Germinal center (tissue), 1 donor: ENCODE data around the gene GTF2F2.

Experiments used
- DNase-seq: peaks from one replicate; pipeline ENCODE4 v3.0.0; 2012; ENCODE audit warnings: mixed read lengths, low spot score

Gene GTF2F2

GRCh38 chr13:45122941-45123340, 2.6 kb downstream of the GTF2F2 start:
- no peak for DNase-seq

DNA sequence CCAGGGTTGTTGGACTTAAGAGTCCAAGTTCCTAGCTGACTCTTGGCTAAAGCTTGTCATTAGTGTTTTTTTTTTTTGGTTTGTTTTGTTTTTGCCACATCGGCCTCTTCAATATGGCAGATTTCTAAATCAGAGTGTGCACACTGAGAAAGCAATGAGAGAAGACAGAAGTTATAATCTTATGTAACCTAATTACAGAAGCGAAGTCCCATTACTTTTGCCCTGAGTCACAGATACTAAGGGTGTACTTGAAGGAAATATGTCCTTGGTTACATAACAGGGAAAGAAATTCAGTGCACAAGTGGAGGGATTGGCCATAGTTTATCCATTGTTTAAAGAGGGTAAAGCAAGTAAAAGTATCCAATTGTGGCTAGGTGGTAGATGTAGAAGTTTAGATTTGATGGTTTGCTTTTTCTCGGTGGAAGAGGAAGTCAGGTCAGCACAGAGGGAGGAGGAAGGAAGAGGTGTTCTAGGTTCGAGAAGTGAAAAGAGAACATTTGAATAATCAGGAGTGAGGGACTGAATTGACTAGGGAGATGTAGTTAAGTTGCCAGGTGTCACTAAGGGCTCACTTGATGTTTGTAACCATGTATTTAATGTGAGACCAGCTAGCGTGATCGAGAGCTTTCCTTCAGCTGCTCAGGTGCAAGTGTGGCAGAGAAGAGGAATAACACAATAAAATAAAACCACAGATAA, 12.2 kb downstream of the GTF2F2 start:
- DNase-seq, result peak; percentile 59

GRCh38 chr13:45133396-45134118, 13.2 kb downstream of the GTF2F2 start:
- no peak for DNase-seq

DNA sequence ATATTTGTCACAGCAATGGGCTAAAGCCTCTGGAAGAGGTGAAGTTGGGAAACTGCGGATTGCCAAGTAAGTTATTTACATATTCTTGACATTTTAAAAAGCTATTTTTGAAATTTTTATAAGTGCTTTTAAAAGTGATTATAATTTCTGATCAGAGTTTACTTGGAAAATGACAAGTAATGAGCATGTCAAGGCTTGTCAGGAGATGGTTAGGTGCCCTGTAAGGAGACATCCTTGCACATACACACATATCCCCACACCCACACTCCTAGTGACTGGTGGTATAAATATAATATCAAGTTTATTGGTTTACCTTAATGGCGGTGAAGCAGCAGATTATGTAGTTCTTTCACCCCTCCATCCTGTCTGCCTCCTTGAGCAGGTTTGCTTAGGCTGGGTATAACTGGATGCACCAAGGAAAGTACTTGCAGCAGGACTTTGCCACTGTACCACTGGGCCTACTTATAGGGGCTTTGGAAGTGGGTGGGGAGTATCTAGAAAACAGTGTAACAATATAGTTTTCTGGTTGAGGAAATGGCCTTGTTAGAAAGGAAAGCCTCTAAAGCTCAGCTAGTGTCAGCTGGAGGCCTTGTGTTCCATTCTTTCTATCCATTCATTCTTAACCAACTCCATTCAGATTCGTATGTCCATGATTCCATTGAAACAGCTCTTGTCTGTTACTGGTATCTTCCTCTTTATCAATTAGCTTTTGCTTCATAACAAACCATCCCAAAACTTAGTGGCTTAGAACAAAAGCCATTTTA, 16.6 kb downstream of the GTF2F2 start:
- no peak for DNase-seq

GRCh38 chr13:45137526-45137925, 17.2 kb downstream of the GTF2F2 start:
- no peak for DNase-seq

GRCh38 chr13:45138282-45138681, 18.0 kb downstream of the GTF2F2 start:
- no peak for DNase-seq

DNA sequence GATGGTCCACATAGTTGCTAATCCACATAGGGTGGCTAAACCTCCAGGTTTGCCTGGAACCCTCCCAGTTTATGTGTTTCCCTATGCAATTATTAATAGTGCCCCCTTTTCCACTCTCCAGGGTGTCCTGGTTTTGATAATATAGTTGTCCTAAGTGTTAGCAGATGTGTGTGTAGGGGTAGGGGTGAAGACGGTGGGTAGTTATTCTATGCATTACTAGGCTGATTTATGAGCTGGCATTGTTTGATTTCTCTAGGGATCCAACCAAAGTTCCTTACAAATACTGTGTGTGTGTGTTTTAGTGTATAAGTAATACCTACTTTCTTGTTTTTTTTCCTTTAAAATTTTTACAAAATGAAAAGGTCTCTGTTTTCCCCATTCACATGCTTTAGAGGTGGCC, 21.1 kb downstream of the GTF2F2 start:
- no peak for DNase-seq

DNA sequence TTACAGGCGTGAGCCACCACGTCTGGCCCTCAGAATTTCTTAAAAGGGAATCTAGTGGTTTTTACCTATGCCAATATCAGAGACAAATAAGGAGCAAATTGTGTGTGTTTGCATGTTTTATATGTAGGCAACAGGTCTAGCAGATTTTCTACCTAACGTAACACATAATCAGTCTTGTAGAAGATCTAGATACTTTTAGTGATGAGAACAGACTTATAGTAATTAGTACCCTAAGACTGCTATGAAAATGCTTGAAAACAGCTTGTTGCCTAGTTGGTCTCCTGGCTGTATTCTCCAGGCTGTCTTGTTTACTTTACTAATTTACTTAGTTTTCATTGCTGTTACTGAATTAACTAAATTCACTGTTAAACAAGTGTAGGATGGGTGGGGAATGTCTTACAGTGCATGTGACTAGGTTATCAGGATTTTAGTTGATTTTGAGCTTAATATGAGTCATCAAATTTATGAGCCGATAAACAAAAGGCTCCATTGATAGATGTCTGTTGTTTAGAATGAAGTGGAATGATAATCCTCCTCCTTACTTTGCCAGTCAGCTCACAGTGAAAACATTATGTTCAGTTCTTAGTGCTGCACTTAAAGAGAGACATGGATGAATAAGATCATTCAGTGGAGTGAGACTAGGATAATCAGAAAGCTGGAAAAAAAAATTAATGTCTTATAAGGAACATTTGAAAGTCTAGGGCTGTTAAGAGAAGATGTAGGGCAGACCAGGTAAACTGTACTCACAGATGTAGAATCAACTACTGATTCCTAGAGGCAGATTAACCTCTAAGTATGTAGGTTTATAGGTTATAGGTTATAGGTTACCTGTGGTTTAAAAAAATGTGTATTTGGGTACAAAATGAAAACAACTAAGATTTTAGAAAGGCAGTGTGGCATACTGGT, 22.4 kb downstream of the GTF2F2 start:
- no peak for DNase-seq

- DNase-seq, result no peak
Measured at GRCh38 chr13:45143346-45143751, 23.0 kb downstream of the GTF2F2 start.

GRCh38 chr13:45149964-45150363, 29.7 kb downstream of the GTF2F2 start:
- DNase-seq, result no peak

- DNase-seq, result no peak
Measured at GRCh38 chr13:45156565-45157361, 36.5 kb downstream of the GTF2F2 start.

- no peak for DNase-seq
Measured at GRCh38 chr13:45162194-45162593, 41.9 kb downstream of the GTF2F2 start.

DNA sequence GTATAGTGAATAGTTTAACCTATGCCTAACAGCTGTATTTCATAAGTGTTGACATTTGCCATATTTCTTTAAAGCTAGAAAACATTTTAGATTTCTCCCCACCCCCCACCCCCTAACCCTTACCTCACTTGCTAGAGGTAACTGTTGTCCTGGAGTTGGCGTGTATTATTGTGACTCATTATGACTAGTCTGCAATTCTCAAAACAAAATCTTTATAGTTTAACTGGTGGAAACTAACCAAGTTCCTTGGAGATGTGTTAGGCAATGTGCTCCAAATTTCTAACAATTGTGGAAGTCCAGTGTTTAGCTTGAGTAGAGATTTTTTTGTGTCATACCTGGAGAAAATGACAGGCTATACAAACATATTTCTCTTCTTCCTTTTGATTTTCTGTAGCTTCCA, 42.5 kb downstream of the GTF2F2 start:
- no peak for DNase-seq

- DNase-seq, result no peak
Measured at GRCh38 chr13:45166858-45167257, 46.5 kb downstream of the GTF2F2 start.

DNA sequence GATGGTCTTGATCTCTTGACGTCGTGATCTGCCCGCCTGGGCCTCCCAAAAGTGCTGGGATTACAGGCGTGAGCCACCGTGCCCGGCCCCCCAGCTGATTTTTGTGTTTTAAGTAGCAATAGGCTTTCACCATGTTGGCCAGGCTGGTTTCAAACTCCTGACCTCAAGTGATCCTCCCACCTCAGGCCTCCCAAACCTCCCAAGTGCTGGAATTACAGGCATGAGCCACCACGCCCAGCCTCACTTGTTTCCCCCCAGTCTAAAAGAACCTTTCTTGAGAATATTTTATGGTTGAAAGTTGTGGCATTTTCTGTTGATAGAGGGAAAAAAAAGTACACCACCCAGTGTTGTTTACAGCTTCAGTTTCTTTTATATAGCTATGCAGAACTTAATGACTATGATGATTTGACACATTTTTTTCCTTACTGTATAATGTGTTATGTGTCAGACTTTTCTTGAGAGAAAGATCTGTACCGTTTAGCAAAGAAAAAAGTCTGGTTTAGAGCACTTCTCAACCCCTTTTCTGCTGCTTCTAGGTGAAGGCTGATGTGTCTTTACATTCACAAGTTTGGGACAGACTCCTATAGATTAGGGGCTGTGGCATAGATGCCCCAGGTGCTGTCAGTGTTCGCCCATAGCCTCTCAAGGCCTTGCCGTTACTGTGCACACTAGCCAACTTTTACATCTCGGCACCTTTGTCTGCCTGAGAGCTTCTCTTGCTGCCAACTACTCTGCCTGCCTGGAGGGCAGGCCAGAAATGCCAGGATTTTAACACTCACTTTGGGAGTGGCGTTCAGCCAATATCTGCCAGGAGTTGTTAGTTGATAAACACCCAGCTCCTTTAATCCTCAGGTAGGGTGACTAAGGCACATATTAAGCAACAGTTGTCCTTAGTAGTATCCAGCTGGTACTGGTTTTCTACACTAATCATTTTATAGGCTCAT, 47.6 kb downstream of the GTF2F2 start:
- no peak for DNase-seq

DNA sequence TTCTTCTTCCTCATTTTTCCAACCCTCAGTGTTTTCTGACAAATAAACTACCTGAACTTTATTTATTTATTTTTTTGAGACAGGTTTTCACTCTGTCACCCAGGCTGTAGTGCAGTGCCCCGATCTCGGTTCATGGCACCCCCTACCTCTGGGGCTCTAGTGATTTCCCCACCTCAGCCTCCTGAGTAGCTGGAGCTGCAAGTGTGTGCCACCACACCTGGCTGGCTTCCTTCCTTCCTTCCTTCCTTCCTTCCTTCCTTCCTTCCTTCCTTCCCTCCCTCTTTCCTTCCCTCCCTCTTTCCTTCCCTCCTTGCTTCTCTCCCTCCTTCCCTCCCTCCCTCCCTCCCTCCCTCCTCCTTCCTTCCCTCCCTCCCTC, 48.2 kb downstream of the GTF2F2 start:
- DNase-seq, result no peak

DNA sequence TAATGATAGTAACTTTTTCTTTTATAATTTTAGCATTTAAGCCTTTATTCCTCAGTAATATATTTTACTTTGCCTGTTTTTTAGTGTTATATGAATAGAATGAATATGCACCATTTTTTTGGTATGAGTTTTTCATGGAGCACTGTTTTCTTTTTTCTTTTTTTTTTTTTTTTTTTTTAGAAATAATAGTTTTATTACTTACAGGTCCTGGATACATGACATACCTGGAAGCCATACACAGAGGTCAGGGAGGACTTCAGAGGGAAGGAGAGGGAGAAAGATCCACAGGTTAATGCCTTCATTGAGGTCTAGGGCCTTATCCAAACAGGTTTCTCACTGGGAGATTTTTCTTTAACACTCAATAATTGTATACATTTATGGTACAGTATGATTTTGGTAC, 54.2 kb downstream of the GTF2F2 start:
- no peak for DNase-seq

DNA sequence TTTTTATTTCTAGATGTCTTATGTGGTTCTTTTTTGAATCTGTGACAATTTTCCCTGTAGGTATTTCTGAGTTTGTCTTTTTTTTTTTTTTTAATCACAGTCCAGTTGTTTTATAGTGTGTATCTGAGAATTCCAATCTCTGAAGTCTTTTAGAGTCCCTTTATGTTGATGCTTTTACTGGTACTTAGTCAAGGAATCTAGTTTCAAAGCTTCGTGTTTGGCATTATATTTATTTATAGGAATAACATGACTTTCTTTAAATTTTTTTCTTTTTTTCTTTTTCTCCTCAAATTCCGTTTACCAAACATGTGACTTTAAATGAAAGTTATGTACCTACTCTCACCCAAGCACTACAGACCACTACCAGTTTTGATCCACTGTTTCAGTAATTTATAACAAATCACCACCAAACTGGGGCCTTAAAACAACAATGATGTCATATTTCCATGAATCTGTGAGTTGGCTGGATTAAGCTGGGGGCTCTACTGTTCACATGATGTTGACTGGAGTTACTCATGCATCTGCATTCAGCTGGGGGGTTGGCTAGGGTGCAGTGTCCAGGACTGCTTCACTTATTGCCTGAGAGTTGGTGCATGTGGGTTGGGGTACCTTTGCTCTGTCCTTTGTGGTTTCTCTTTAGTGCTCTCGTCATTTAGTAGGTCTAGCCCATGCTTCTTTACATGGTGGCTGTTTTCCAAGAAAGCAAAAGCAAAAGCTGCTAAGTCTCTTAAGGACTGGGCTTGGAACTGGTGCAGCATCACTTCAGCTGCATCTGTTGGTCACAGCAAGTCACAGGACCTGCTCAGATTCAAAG, 58.2 kb downstream of the GTF2F2 start:
- no peak for DNase-seq

DNA sequence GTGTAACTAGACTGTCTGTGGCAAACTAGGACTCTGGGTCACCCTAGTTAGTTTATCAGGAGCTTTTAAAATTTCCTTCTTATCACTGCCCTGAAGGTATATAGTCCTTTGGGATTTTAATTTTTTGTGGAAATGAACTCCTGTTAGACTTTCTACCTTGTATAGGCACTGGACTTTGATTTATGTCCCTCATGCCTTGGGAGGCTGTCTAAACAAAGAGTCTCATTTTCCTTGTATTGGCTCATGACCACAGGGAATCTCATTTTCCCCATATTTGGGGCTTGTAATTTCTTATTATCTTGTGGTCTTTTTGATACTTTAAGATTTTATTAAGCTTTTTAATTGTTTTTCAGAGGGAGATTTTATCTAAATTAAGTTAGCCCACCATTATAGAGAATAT, 59.1 kb downstream of the GTF2F2 start:
- no peak for DNase-seq
